HG02642 (cell line): ENCODE measurements around the gene NXPH2.
A peak's percentile ranks its signal among the peaks of the same experiment; 100 is the strongest.

ENCODE experiments used
- ATAC-seq: cut with Tn5 transposase; IDR thresholded peaks from one replicate; pipeline ENCODE4 v1.9.1; 2021; ENCODE audit warnings: mild to moderate bottlenecking; ENCODE audit not compliant: unreplicated experiment, poor library complexity

Gene NXPH2

DNA sequence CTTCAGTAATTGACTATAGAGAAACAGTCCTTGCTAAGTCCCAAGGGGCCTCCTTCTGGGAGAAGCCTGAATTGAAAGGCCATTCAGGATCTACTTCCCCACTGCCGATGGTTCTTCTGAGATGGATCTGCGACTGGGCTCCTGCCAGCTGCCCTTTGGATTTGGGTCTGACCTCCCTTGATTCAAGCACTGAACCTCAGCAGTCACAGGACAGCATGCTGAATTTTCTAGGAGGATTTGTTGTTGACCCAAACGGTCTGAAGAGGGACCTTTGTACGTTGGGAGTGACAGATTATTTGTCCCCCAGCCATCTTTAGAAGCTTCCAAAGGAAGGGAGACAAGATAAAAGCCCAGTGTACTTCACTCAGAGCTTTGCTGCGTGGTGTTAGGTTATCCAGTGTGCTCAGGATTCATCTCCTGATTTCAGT is 67.1 kb downstream of the NXPH2 start:
- ATAC-seq = no peak

DNA sequence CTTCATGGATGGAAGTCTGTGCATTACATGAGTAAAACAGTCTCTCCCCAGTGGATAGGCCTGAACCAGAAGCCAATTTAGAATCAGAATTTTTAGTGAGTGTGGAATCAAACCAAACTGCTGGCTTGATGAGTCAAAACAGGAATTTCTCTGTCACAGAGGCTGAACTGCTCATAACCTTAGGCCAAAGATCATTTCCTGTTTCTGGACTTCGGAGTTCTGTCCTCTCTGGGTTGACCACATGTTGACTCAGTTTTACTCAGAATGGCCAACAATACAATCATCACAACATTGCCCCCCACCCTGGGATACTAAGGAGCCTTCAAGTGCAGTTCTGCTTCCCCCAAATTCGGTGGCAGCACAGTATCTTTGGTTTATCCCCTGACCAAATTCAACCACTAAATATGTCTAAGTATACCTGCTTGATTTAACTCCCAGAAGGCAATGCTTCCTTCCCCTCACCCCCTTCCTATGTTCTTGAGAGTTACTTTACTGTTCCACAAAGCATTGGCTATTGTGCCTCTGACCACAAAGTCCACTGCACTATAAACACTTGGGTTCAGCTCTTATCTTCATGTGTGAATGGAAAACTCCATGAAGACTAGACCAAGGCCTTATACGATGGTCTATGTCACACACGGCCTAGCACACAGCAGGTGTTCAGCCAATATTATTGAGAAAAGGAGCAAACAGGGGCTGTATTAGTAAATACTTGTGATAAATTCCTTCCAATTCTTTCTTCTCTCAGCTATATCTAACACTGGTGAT is 67.8 kb downstream of the NXPH2 start:
- peak; percentile 90 for ATAC-seq

DNA sequence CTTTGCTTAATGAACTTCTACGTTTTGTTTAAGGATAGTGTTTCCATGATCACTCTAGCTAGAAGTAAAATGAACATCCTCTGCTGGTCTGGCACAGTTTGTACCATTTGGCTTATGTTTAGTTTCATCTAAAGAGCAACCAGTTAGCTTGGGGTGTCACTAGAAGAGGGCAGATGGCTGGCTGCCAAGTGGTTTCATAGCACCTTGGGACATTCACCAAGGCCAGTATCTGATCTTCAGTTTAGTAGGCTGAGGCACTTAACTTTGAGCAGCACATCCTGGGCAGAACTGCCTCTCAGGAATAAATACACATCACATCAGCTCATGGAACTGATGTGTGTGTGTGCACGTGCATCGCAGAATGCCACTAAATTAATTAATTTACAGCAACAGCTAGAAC is 68.4 kb downstream of the NXPH2 start:
- ATAC-seq = peak; percentile 40

DNA sequence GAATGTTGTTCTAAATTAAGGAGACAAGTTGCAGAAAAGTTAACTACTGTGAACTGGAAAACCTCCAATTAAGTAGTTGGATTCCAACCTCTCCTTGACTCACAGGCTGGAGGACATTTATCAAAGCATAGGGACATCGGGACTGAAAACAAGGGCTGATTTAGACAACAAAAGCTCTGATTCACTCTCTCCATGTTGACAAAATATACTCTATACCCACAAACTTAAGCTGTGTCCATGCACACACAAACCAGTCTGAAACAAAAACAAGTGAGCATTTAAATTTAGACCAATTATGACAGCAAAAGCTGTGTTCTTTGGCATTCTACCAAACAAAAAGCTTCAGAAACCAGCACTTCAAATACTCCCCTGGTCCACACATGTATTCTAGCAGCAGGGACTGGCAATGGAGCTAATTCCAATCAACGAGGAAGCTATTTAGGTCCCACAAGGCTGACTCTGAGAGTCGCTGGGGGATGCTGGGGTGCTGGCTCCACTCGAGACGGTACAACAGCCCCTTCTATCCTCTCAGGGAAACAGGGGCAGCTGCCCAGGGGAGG is 71.4 kb downstream of the NXPH2 start:
- no peak for ATAC-seq

DNA sequence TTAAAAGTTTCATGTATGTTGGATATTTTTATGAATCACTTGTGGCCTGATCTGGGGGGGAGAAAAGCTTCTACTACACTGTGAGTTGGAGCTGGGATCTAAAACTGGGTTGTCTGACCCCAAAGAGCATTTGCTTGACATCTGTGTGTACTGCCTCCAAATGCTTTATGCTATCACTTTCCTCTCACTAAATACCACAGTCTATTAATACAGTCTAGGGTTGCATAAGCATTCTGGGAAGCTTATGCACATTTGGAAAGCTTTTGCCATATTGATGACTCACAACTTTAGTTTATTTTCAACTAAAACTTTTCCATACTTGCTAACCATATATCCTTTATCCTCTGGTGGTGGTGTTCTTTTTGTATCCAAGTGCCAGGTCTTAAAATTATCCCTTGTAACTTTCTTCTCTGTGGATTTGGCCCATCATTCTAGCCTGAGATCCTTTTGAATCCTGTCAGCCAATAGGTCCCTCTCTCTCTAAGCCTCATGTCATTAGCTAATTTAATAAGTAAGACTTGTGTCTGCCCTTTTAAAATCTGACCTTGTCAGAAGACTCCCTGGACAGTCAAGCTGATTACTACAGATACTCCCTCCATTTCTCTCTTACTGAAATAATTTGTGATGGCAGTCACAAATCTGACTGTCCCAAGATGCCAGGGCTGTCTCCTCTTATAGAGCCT is 72.7 kb downstream of the NXPH2 start:
- no peak for ATAC-seq

DNA sequence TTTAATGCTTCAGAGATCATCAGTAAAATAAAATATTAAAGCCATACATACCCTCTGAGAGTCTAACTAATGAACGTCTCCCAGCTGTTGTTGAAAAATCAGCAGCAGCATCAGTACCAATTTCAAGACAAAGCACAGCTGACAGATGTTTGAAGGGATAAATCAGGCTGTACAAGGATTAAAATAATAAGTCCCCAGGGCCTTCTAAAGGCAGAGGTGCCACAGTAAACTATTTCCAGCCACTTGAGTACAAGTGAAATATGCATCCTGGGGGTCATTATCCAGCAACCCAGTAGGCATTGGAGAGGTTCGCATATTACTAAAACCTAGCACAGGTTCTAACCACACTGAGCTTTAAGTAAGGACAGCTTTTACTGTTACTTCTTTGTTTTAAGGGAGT is 76.9 kb downstream of the NXPH2 start:
- ATAC-seq = no peak

DNA sequence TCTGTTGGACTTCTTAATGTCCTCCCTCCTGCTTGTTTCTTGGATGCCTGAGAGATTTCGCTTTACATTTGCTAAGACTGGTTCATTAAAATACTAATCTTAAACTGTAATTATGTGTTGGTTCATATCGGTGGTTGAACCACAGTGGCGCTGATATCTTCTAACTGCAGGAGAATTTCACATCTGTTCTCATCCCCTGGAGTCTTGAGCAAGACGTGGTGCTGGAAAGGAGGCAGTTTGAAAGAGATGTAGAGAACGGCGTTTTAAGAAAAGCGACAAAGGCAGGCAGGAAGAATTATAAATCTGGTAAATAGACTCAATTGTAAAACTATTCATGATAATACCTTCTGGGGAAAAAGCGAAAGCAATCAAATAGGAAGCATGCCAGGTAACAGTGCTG is 79.5 kb downstream of the NXPH2 start:
- ATAC-seq = no peak

DNA sequence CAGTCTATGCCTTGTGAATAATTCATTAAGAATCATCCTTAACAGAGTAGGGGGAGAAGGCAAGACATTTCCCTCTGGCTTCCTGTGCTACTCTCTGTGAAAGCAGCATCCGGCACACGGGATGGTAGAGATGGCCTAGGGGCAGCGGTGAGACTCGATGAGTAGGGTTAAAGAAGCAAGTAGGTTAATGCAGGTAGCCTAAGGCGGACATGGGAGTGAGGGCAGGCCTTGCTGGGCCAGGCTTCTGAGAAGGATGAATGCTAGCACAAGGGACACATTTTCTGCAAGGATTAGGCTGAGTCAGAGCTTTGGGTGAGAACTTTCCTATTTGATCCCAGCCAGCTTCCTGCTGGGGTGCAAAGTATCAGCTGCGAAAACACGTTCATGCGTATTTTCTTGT is 80.8 kb downstream of the NXPH2 start:
- ATAC-seq = no peak

DNA sequence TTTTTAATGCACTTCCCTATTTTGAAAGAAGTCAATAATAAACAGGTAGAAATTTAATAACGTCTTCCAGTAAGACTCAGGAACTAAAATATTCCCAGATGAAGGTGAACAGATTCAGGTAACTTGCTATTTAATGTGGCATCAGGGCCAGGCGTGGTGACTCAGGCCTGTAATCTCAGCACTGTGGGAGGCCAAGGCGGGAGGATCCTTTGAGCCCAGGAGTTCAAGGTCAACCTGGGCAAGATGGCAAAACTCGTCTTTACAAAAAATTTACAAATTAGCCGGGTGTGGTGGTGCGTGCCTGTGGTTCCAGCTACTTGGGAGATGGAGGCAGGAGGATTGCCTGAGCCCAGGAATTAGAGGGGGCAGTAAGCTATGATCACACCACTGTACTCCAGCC is 81.8 kb downstream of the NXPH2 start:
- ATAC-seq = no peak

DNA sequence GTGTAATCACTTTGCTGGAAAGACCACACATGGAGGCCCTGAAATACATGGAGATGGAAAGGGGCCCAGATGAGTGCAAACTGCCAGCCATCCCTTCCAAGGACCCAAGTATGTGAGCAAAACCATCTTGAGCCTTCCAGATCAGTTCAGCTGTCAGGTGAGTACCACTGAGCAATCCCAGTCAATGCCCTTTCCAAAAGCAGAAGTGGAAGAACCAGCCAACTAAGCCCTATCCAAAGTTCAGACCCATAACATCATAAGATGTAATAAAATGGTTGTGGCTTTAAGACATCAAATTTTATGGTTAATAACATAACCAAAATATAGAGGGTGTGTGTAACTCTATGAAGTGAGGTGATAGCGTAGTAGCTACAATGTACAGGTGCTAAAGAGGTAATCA is 88.5 kb downstream of the NXPH2 start:
- no peak for ATAC-seq

DNA sequence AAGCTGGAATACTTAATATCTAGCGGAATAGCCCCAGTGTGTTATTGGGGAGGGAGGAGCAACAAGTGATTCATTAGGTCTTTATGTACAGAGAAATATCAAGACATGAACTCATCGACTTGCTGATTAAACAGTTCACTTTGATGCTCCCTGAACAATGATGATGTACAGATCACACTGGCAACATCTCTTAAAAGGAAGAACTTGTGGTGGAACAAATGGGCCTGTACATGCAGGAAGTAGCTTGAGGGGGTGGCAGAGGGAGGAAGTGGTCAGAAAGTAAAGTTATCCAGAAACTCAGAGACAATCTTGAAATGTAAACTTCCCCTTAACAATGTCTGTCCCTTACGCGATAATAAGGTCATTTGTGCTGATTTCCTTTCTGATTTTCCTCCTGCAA is 90.5 kb downstream of the NXPH2 start:
- ATAC-seq = no peak

DNA sequence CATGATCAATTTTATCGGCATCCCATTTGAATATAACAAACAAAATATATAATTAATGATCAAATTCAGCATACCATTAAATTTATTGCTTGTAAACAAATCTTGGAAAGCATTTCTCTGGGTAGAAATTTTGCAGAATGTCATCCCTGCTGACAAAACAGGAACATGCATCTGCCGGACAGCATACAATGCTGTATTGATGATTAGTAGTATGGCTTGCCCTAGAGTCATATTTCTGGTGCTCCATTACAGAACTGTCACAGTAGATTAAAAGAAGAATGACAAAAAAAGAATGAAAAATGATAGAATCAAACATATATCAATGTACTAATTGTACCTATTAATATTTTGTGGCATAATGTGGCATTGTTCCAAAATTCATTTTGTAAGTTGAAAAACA is 98.0 kb downstream of the NXPH2 start:
- ATAC-seq = no peak

DNA sequence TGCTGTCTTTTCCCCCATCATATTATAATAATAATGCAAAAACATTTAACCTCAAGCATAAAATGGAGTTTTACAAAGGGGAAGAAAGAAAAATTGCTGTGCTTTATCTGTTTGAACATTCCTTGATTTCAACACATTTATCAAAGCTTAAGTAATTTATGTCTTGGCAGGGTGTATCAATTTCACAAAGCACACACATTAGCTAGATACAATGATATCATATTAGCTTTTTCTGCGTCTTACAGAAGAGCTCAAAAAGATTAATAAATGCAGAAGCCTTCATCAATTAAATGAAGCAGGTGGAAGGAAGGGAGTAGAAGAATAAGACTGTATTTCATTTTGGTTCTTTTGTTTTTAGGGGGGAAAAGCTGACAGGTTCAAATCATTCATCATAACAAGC is 103.0 kb downstream of the NXPH2 start:
- ATAC-seq = no peak

DNA sequence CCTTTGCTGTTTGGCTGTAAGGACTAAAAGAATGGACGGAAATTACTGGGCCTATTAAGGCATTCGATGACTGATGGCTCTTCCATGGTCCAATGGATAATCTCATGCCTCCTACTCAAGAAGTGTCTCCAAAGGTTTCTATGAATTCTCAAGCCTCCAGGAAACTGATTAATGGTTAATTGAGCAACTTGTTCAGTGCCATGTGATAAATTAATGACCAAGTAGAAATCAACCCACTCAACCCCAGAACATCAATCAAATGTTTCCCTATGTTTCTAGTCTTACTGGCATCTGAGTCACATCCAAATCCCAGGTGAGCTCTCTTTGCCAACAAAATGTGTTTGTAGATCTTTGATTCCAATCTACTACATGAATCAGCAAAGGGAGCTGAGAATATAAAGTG is 103.6 kb downstream of the NXPH2 start:
- ATAC-seq = no peak

DNA sequence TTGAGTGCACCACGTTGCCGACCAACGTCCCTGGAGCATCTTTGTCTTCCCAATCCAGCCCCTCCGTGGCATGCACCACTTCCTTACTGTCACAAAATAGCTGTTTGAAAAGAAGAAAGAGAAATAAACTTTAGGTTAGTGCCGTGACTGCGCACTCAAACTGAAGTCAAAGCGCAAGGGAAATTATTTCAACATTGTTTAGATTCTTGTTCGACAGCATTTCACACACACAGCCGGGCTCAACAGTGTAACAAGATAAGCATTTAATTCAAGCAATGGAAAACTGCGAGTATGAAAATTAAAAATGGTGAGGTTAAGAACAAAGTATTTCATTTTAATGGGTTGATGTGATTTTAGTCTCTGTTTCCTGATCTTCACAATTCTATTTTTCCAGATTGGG is 108.6 kb downstream of the NXPH2 start:
- no peak for ATAC-seq

DNA sequence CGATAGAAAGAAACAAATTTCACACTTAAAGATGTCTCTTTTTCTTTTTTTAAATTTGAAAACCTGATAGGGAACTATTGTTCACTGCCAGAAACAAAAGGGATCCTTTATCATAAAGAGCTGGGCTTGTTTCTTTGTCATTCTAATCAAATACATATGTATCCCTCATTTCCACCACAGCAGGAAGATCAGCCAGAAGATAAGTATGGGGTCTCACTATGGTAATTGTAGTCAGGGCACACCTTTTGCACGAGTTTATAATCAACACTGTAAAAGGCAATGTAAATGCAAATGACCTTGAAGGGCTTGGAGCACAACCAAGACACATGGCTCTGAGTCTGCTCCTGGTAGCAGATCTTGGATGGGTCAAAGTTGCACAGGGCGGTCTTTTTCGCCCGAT is 109.5 kb downstream of the NXPH2 start:
- ATAC-seq = no peak

DNA sequence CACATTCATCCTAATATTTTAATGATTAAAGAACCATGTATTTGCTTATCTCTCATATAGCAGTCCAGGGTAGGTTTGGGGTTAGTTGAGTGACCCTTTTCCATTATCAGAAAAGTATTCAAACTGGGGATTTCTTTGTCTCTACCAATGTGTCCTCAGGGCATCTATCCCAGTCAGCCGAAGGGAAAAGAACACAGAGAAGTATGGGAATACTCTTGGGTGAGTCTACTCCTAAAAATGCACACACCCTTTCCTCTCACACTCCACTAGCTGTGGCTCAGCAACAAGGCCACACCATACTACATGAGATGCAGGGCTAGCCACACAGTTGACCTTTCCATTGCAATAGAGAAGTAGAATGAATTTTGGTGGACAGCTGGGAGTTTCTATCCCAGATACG is 114.3 kb downstream of the NXPH2 start:
- no peak for ATAC-seq

DNA sequence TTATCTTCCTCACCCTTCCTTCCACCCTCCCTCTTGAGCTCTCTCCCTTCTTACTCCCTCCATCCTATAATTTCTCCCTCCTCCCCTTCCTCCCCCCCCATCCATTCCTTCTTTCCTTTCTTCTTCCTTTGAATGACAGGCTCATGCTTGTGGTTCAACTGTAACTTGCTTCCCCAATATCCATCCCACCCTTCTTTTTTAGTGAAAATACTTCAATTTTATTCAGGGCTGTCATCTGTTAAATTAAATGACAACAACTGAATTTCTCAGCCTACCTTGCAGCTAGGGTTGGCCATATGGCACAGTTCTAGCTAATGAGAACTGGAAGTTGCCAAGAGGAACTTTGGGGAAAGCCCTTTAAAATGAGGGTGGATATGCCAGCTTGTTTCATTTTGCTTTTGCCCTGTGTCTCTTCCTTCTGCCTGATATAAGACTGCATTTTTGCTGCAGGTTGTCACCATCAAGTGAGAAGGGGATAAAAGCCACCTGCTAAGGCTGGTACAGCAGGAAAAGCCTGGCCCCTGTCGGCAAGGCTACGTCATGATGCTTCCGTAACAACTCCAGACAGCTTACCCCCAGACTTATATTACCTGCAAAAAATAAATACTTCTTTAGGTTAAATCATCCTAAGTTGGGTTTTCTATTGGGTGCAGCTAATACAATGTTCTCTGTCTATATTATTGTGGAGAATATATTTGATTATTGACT is 121.8 kb downstream of the NXPH2 start:
- ATAC-seq = no peak

DNA sequence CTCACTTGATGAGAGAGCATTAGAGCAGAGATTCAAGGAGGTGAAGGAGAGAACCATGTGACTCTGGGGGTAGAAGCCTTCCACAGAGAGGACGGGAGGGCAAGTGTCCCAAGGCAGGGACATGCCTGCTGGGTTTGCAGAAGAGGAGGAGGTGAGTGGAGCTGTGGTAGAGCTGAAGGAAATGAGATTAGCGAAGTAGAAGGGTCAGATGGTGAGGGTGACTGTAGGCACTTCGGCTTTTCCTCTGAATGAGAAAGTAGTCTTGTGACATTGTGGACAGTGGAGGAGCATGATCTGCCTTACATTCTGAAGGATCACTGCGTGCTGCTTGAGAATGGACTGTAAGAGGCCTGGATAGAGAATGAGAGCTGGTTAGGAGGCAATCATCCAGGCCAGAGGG is 126.0 kb downstream of the NXPH2 start:
- no peak for ATAC-seq

DNA sequence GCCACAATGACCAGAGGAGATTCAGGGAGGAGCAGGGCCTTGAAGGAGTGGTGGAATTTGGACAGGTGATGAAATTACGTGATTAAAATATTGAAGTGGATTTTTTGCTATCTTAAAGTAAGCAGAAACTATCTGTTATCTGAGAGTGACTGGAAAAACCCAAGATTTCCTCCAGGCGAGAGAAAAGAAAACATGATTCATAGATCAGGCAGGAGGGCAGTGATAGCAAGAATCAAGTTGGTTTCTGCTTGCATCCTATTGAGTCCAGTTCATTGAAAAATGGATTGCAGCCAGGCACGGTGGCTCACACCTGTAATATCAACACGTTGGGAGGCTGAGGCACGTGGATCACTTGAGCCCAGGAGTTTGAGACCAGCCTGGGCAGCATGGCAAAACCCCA is 127.8 kb downstream of the NXPH2 start:
- ATAC-seq = no peak

DNA sequence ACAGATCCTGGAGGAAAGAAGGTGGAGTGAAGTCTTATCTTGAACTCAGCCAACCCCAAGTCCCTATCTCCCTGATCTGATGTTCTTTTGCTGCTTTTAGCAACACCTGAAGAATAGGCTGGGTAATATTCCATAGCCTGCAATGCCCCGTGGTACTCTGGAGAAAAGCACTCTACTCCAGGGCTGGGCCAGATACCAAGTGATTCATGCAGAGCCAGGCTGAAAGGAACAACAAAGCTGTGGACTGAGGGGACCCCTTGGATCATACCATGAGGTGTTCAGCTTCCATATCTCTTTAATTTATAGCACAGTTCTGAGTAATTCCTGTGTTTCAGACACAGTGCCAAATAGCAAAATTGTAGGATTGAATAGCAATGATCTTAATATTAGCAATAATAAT is 130.6 kb downstream of the NXPH2 start:
- no peak for ATAC-seq
